ENCODE measurements around the gene AUTS2.

DNA sequence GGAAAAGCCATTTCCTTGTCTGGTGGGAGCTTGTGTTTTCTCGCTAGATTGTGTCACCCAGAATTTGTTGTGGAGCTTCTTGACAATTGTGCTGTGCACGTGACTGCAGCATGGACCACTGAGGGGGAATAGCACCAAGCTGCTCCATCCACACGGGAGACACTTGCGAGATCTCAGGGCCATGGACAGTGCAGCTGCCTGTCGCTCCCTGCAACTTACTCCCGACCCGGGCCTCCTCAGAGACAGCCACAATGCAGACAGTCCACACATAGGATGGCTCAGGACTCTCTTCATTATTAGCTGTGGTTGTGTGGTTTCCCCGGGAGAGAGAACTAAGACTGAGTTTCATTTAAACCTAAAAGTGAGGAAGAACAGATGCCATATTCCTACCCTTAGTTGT lies 860.5 kb downstream of the AUTS2 start:
- TF ChIP-seq, protein P1, sequence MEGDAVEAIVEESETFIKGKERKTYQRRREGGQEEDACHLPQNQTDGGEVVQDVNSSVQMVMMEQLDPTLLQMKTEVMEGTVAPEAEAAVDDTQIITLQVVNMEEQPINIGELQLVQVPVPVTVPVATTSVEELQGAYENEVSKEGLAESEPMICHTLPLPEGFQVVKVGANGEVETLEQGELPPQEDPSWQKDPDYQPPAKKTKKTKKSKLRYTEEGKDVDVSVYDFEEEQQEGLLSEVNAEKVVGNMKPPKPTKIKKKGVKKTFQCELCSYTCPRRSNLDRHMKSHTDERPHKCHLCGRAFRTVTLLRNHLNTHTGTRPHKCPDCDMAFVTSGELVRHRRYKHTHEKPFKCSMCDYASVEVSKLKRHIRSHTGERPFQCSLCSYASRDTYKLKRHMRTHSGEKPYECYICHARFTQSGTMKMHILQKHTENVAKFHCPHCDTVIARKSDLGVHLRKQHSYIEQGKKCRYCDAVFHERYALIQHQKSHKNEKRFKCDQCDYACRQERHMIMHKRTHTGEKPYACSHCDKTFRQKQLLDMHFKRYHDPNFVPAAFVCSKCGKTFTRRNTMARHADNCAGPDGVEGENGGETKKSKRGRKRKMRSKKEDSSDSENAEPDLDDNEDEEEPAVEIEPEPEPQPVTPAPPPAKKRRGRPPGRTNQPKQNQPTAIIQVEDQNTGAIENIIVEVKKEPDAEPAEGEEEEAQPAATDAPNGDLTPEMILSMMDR (conservative IDR thresholded peaks at IDR 0.05; ENCODE audit: low read length) = no peak
- no peak for TF ChIP-seq EZH2phosphoT487 (IDR thresholded peaks at IDR 0.05; ENCODE audit: borderline replicate concordance)
